ENCODE results near the gene ADGRL4. TPM values are rescaled to one million over a fixed set of nuclear protein-coding genes. Genes with fewer than 3 reads are reported as not detected.

Gene ADGRL4
- total and polyA plus RNA-seq, 9 of the 15 experiments (the other 6 are each of a cell fraction or from before 2014, with no cell fraction given), result not detected

GRCh38 chr1:78843111-78843510 is 163.4 kb downstream of the ADGRL4 start:
- H3K79me2 ChIP-seq (ENCODE audit: control insufficient read depth, insufficient read depth, low read length), result no peaks in the 10 kb centered on the region
- DNase-seq (ENCODE audit: extremely low read depth in 1 of 4, low spot score in 3 of 4) (no peak), FAIRE-seq (no peak), ATAC-seq (no peak)
- H3K9me3 ChIP-seq (replicated peaks; ENCODE audit: control insufficient read depth, insufficient read depth, low read depth, low read length), result no peaks in the 10 kb centered on the region
- no peaks in the 10 kb centered on the region for H4K20me1 ChIP-seq (replicated peaks; ENCODE audit: control insufficient read depth, insufficient read depth, low read length)
- H3K9me1 ChIP-seq (ENCODE audit: control insufficient read depth, insufficient read depth, low read length), result no peaks in the 10 kb centered on the region
- H3K27me3 ChIP-seq (ENCODE audit: control insufficient read depth in 2 of 2, insufficient read depth in 2 of 2, low read length in 2 of 2), result no peaks in the 10 kb centered on the region
- in situ Hi-C loops (cut with MboI) (no loop called here), intact Hi-C loops (cut with micrococcal nuclease) (no loop called here)
- H3K36me3 ChIP-seq (ENCODE audit: control insufficient read depth, insufficient read depth, low read length), result no peaks in the 10 kb centered on the region
- no peak overlapping the region for H3K27ac ChIP-seq (ENCODE audit: extremely low read depth, low read depth, low read length)
- BruUV-seq (replicated peaks), result no TSS peak
- H3K4me1 ChIP-seq (replicated peaks in 1 of 2; ENCODE audit: control insufficient read depth in 2 of 2, insufficient read depth in 2 of 2, low read length in 2 of 2), result no peaks in the 10 kb centered on the region
- no peak overlapping the region for H3K9ac ChIP-seq (ENCODE audit: insufficient read depth in 1 of 2, low read depth in 2 of 2, low read length in 2 of 2)
- POLR2A ChIA-PET, result no interaction called here
- no peak overlapping the region for H2AFZ ChIP-seq (ENCODE audit: low read depth, low read length)
- H3K4me2 ChIP-seq (ENCODE audit: insufficient read depth, low read length), result no peak overlapping the region
- H3K4me3 ChIP-seq, result no peak overlapping the region
- WGBS (ENCODE audit: insufficient coverage, low coverage, missing lambda C conversion rate), result 20% methylated on average over 1 of the region's 1 CpG
- CTCF ChIA-PET (ENCODE audit: low intra/inter-chr PET ratio), result no interaction called here
- no peak for TF ChIP-seq CBX5 (IDR thresholded peaks at IDR 0.05; ENCODE audit: borderline replicate concordance, low read depth)
- no peak for TF ChIP-seq MCM2 (IDR thresholded peaks at IDR 0.05; ENCODE audit: low read depth)
- TF ChIP-seq TBL1XR1 (IDR thresholded peaks at IDR 0.05; ENCODE audit: low read length in 2 of 2), result no peak
- TF ChIP-seq CCNT2 (IDR thresholded peaks at IDR 0.05; ENCODE audit: borderline replicate concordance, extremely low read depth, insufficient read length, low read depth, low read length), result no peak
- TF ChIP-seq FOXO4 (CRISPR knock-in tag; IDR thresholded peaks at IDR 0.05), result no peak
- no peak for TF ChIP-seq PCBP2 (IDR thresholded peaks at IDR 0.05; ENCODE audit: low read depth, low read length, poor library complexity, severe bottlenecking)
- no peak for TF ChIP-seq ZNF197 (CRISPR knock-in tag; IDR thresholded peaks at IDR 0.05; ENCODE audit: low read depth)
- no peak for TF ChIP-seq RERE (CRISPR knock-in tag; IDR thresholded peaks at IDR 0.05; ENCODE audit: borderline replicate concordance)
- TF ChIP-seq MBD2 (IDR thresholded peaks at IDR 0.05; ENCODE audit: borderline replicate concordance, low read depth), result no peak
- no peak for TF ChIP-seq AFF4 (CRISPR knock-in tag; IDR thresholded peaks at IDR 0.05)
- TF ChIP-seq, protein P1, sequence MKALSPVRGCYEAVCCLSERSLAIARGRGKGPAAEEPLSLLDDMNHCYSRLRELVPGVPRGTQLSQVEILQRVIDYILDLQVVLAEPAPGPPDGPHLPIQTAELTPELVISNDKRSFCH (CRISPR knock-in tag; IDR thresholded peaks at IDR 0.05), result no peak
- TF ChIP-seq, protein P1 (tag; IDR thresholded peaks at IDR 0.05), result no peak
